LoVo (cell line): ENCODE data around the gene MUL1.
"Not testable (repeated sequence)": the region's sequence is repeated elsewhere in the genome, so short reads cannot be mapped to it uniquely, and the experiment has no call there.

Experiments used
- DNase-seq: peaks from one replicate; pipeline ENCODE4 v3.0.0-alpha.2; 2016; ENCODE audit warnings: low spot score

The MUL1 gene

GRCh38 chr1:20507564-20508410 is at the start of gene MUL1:
TSS of gene MUL1 (minus strand) at chr1:20508151. CDS start at chr1:20508024, 127 bp downstream.
- peak; percentile 91 for DNase-seq

GRCh38 chr1:20555758-20556120 is 47.8 kb upstream of the MUL1 start:
- no peak for DNase-seq

- DNase-seq, result no peak
These were observed 47.2 kb upstream of the MUL1 start for GRCh38 chr1:20555025-20555757.

- no peak for DNase-seq
These were observed 44.9 kb upstream of the MUL1 start for GRCh38 chr1:20552728-20553445.

GRCh38 chr1:20551945-20552727 is 44.2 kb upstream of the MUL1 start, which contains the start of gene FAM43B:
TSS of gene FAM43B (plus strand) at chr1:20552573. CDS start at chr1:20552974, 401 bp downstream.
- no peak for DNase-seq

- no peak for DNase-seq
These were observed 43.2 kb upstream of the MUL1 start for GRCh38 chr1:20551161-20551560.

- no peak for DNase-seq
These were observed 38.7 kb upstream of the MUL1 start for GRCh38 chr1:20546637-20547036.

- no peak for DNase-seq
These were observed 32.3 kb upstream of the MUL1 start for GRCh38 chr1:20540281-20540680.

- DNase-seq, result no peak
These were observed 31.0 kb upstream of the MUL1 start for GRCh38 chr1:20538760-20539551.

- DNase-seq, result no peak
These were observed 30.3 kb upstream of the MUL1 start for GRCh38 chr1:20538227-20538626.

GRCh38 chr1:20534659-20535417 is 26.9 kb upstream of the MUL1 start:
- no peak for DNase-seq

GRCh38 chr1:20533635-20534034 is 25.7 kb upstream of the MUL1 start:
- DNase-seq, result no peak

GRCh38 chr1:20530901-20531300 is 22.9 kb upstream of the MUL1 start:
- no peak for DNase-seq

- no peak for DNase-seq
These were observed 22.4 kb upstream of the MUL1 start for GRCh38 chr1:20530306-20530705.

- no peak for DNase-seq
These were observed 20.3 kb upstream of the MUL1 start for GRCh38 chr1:20528221-20528620.

- DNase-seq, result no peak
These were observed 18.3 kb upstream of the MUL1 start for GRCh38 chr1:20526267-20526666.

- DNase-seq, result peak; percentile 76
These were observed 14.3 kb upstream of the MUL1 start for GRCh38 chr1:20521960-20522861.

GRCh38 chr1:20519609-20520262 is 11.8 kb upstream of the MUL1 start:
- DNase-seq, result not testable (repeated sequence)
